Cardiac fibroblast (primary cell): ENCODE results near the gene CH25H.

Experiments used
- DNase-seq, 2 donors: peaks; one replicate each; pipeline versions ENCODE4 v3.0.0 to v3.0.0-alpha.2; 2010; ENCODE audit warnings: low read depth in 2 of 2
- H3K4me3 ChIP-seq, 2 donors: replicated peaks in 1 of 2; 1 replicate in 1 of 2; 2 replicates in 1 of 2; pipeline ENCODE4 v1.5.1; 2011; ENCODE audit warnings: low read depth in 2 of 2, low read length in 2 of 2, mild to moderate bottlenecking in 2 of 2, moderate library complexity in 1 of 2
- TF ChIP-seq, protein P1 (sequence below): IDR thresholded peaks from one replicate; pipeline ENCODE4 v1.5.1; 2011; ENCODE audit warnings: low read depth, mild to moderate bottlenecking, low read length, inconsistent platforms

CH25H gene

GRCh38 chr10:89217057-89217990, 10.2 kb upstream of the CH25H start:
- TF ChIP-seq, protein P1, sequence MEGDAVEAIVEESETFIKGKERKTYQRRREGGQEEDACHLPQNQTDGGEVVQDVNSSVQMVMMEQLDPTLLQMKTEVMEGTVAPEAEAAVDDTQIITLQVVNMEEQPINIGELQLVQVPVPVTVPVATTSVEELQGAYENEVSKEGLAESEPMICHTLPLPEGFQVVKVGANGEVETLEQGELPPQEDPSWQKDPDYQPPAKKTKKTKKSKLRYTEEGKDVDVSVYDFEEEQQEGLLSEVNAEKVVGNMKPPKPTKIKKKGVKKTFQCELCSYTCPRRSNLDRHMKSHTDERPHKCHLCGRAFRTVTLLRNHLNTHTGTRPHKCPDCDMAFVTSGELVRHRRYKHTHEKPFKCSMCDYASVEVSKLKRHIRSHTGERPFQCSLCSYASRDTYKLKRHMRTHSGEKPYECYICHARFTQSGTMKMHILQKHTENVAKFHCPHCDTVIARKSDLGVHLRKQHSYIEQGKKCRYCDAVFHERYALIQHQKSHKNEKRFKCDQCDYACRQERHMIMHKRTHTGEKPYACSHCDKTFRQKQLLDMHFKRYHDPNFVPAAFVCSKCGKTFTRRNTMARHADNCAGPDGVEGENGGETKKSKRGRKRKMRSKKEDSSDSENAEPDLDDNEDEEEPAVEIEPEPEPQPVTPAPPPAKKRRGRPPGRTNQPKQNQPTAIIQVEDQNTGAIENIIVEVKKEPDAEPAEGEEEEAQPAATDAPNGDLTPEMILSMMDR: peak; percentile 58
- peak; percentile 77 to 80 for DNase-seq
- H3K4me3 ChIP-seq: no peak overlapping the region

- no peak overlapping the region for H3K4me3 ChIP-seq
- DNase-seq: no peak
- TF ChIP-seq, protein P1: no peak
These were observed 8.9 kb upstream of the CH25H start for GRCh38 chr10:89216056-89216455.

- H3K4me3 ChIP-seq: no peak overlapping the region
- peak in 1 of 2 donors; percentile 25 for DNase-seq
- TF ChIP-seq, protein P1: no peak
These were observed 8.4 kb upstream of the CH25H start for GRCh38 chr10:89215511-89215910.

- TF ChIP-seq, protein P1: no peak
- H3K4me3 ChIP-seq: no peak overlapping the region
- DNase-seq: no peak
These were observed 7.5 kb upstream of the CH25H start for GRCh38 chr10:89214566-89215165.

- no peak overlapping the region for H3K4me3 ChIP-seq
- DNase-seq: peak; percentile 70 to 78
- TF ChIP-seq, protein P1: peak; percentile 49
These were observed 6.2 kb upstream of the CH25H start for GRCh38 chr10:89213191-89213808.

GRCh38 chr10:89210794-89211425, 3.8 kb upstream of the CH25H start:
- H3K4me3 ChIP-seq: no peak overlapping the region
- TF ChIP-seq, protein P1: no peak
- DNase-seq: no peak
